ENCODE data around the gene HSPD1. TPM values are rescaled to one million over a fixed set of nuclear protein-coding genes. Genes with fewer than 3 reads are reported as not detected.

HSPD1 gene
- total and polyA plus RNA-seq, 8 donors = 79.9 to 218 (median 127) TPM

DNA sequence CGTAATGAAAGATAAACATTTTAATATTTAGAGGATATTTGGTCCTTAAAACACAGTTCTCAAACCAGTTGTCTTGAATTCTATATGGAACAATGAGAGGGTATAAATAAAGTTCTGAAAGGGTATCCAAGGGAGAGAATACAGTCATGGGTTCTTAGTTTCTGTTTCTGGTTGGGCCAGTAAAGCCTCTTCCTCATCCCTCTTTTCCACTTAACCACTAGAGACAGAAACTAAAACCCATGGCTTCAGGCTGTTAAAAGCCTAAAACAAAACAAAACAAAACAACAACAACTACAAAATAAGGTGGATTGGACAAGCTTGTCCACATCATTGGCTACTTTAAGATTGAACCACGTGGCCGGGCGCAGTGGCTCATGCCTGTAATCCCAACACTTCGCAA is 27.5 kb downstream of the HSPD1 start:
- 95 to 98% (median 97%) methylated on average over 5 of the region's 5 CpGs for WGBS, 5 donors
- Histone ChIP-seq H3K27me3 (no peaks in the 10 kb centered on the region), H3K9me3 (no peaks in the 10 kb centered on the region), H3K27ac (no peak overlapping the region), H3K36me3 (peaks cover 54 to 100% (median 98%) of the 10 kb centered on the region in 4 donors), H3K4me3 (no peak overlapping the region), H3K4me1 (no peaks in the 10 kb centered on the region)
- intact Hi-C loops (cut with DNase I; ENCODE audit: low total_unique reads) = no loop called here
- DNase-seq = no peak
- TF ChIP-seq POLR2A (IDR thresholded peaks at IDR 0.05) (no peak), CTCF (IDR thresholded peaks at IDR 0.05) (no peak), EP300 (IDR thresholded peaks at IDR 0.05) (no peak)

- H3K27ac ChIP-seq = no peak overlapping the region
- no peaks in the 10 kb centered on the region for H3K27me3 ChIP-seq
- H3K9me3 ChIP-seq = no peaks in the 10 kb centered on the region
- 61 to 87% (median 81%) methylated on average over 1 of the region's 1 CpG for WGBS, 5 donors
- DNase-seq = no peak
- TF ChIP-seq CTCF (IDR thresholded peaks at IDR 0.05) (no peak), POLR2A (IDR thresholded peaks at IDR 0.05) (no peak), EP300 (IDR thresholded peaks at IDR 0.05) (no peak), POLR2AphosphoS5 (IDR thresholded peaks at IDR 0.05) (no peak)
- intact Hi-C loops (cut with DNase I; ENCODE audit: low total_unique reads) = no loop called here
- H3K4me1 ChIP-seq = peaks cover 12 to 31% (median 17%) of the 10 kb centered on the region in 4 donors
- H3K4me3 ChIP-seq = no peak overlapping the region
- peaks cover 33 to 95% (median 91%) of the 10 kb centered on the region in 4 donors for H3K36me3 ChIP-seq
Observed at GRCh38 chr2:197464175-197464574, 35.5 kb downstream of the HSPD1 start.

GRCh38 chr2:197461057-197461456 is 38.6 kb downstream of the HSPD1 start:
- Histone ChIP-seq H3K27me3 (no peaks in the 10 kb centered on the region), H3K9me3 (no peaks in the 10 kb centered on the region), H3K4me3 (no peak overlapping the region), H3K27ac (peak overlapping the region in 4 of 5 donors; percentile 10 to 38 (median 34)), H3K4me1 (peaks cover 12 to 61% (median 33%) of the 10 kb centered on the region in 4 donors), H3K36me3 (peaks cover 33 to 65% (median 59%) of the 10 kb centered on the region in 4 donors)
- DNase-seq = peak in 1 of 2 donors; percentile 46
- intact Hi-C loops (cut with DNase I; ENCODE audit: low total_unique reads) = no loop called here
- 52 to 69% (median 64%) methylated on average over 2 of the region's 2 CpGs for WGBS, 5 donors
- TF ChIP-seq POLR2AphosphoS5 (IDR thresholded peaks at IDR 0.05) (no peak), CTCF (IDR thresholded peaks at IDR 0.05) (no peak), POLR2A (IDR thresholded peaks at IDR 0.05) (no peak), EP300 (IDR thresholded peaks at IDR 0.05) (no peak)

- TF ChIP-seq EP300 (IDR thresholded peaks at IDR 0.05) = no peak
- no peak for TF ChIP-seq POLR2AphosphoS5 (IDR thresholded peaks at IDR 0.05)
- no peak for TF ChIP-seq POLR2A (IDR thresholded peaks at IDR 0.05)
- TF ChIP-seq CTCF (IDR thresholded peaks at IDR 0.05) = no peak
- no peak overlapping the region for H3K4me3 ChIP-seq
- DNase-seq = no peak
- H3K27ac ChIP-seq = peak overlapping the region in 3 of 5 donors; percentile 10 to 38 (median 35)
- no peaks in the 10 kb centered on the region for H3K9me3 ChIP-seq
- intact Hi-C loops (cut with DNase I; ENCODE audit: low total_unique reads) = no loop called here
- peaks cover 12 to 64% (median 36%) of the 10 kb centered on the region in 4 donors for H3K4me1 ChIP-seq
- H3K27me3 ChIP-seq = no peaks in the 10 kb centered on the region
- WGBS, 5 donors = 36 to 56% (median 44%) methylated on average over 4 of the region's 4 CpGs
- H3K36me3 ChIP-seq = peaks cover 29 to 61% (median 55%) of the 10 kb centered on the region in 4 donors
Observed at GRCh38 chr2:197460649-197461048, 39.0 kb downstream of the HSPD1 start.
